Transverse colon (tissue), 4 donors: ENCODE results near the gene S1PR4.

Experiments used
- CTCF ChIP-seq, 5 experiments: fragments of 200-600 bp in 3 of 5; fragments of 450-650 bp in 2 of 5; sonication (generic) in 3 of 5; IDR thresholded peaks; 1 replicate in 2 of 5; 2 replicates in 3 of 5; pipeline ENCODE4 v1.5.1; 2016 to 2017; ENCODE audit warnings: antibody characterized with exemption in 5 of 5, inconsistent platforms in 3 of 5, mild to moderate bottlenecking in 2 of 5, moderate library complexity in 1 of 5
- EP300 ChIP-seq: sonication (generic); formaldehyde crosslinking; IDR thresholded peaks from one replicate; pipeline ENCODE4 v1.6.1; 2017; ENCODE audit warnings: antibody characterized with exemption, low read depth
- POLR2A ChIP-seq: fragments of 450-650 bp; IDR thresholded peaks from one replicate; pipeline ENCODE4 v1.6.1; 2016; ENCODE audit warnings: antibody characterized with exemption, mild to moderate bottlenecking, moderate library complexity
- POLR2AphosphoS5 ChIP-seq, 3 donors: sonication (generic); formaldehyde crosslinking; IDR thresholded peaks; one replicate each; pipeline ENCODE4 v1.6.1; 2016; ENCODE audit warnings: antibody characterized with exemption in 3 of 3

GRCh38 chr19:3198901-3199700 is 20.5 kb downstream of the S1PR4 start:
- TF ChIP-seq POLR2A (no peak), POLR2AphosphoS5 (IDR thresholded peaks at IDR 0.05) (no peak), CTCF (IDR thresholded peaks at IDR 0.05) (no peak), EP300 (no peak)
